ENCODE results near the gene TSNAXIP1.

DNA sequence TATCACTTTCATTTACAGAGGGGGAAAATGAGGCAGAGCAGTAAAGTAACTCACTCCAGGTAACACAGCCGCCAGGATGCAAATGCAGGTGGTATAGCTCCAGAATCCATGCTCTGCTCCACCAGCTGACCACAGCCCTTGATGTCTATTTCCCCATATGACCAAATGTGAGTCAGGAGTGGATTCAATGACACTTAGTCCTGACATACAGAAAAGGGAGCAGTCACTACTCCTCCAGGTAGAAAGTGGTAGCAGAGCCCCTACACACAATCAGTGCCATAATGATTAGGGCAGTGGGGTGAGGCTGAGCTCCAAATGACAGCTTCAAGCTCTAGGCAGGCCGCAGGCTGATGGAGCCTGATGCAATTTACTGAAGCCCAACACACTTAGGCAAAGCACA lies 44.3 kb upstream of the TSNAXIP1 start:
- TF ChIP-seq POLR2A (IDR thresholded peaks at IDR 0.05): no peak
- no peak for TF ChIP-seq CTCF (IDR thresholded peaks at IDR 0.05)
